SK-N-SH (cell line): ENCODE measurements around the gene TMC1. TPM values are rescaled to one million over a fixed set of nuclear protein-coding genes. Genes with fewer than 3 reads are reported as not detected.

Experiments
- CTCF ChIA-PET: fragments of 300-600, 350-600 bp; formaldehyde crosslinking; extraction: SDS; loops from one replicate; lab custom pipeline; 2021; lab: Yijun Ruan, JAX
- POLR2A ChIA-PET: fragments of 350-600 bp; sonication (Branson Sonifier 250); formaldehyde crosslinking; extraction: SDS; loops from one replicate; lab custom pipeline; 2020; ENCODE audit warnings: antibody characterized with exemption, inconsistent platforms; lab: Yijun Ruan, JAX
- DNase-seq: peaks from one replicate; pipeline ENCODE4 v3.0.0; 2012
- H2AFZ ChIP-seq: fragments of 200-600 bp; sonication (generic); 2 replicates; pipeline ENCODE4 v1.8.1; 2016; ENCODE audit warnings: antibody characterized with exemption, mild to moderate bottlenecking, low read depth
- H3F3A ChIP-seq: fragments of 200-600 bp; sonication (generic); replicated peaks from 2 replicates; pipeline ENCODE3; 2016; ENCODE audit warnings: antibody characterized with exemption, mild to moderate bottlenecking; ENCODE audit not compliant: insufficient read depth
- H3K27ac ChIP-seq, 2 experiments: fragments of 200-500 bp in 1 of 2; fragments of 200-600 bp in 1 of 2; sonication (Bioruptor generic) in 1 of 2; sonication (generic), shearing (Covaris generic) in 1 of 2; 2 replicates each; pipeline versions ENCODE4 v1.5.1 to v1.6.1; 2014 to 2016; ENCODE audit warnings: low read depth in 2 of 2, inconsistent platforms in 1 of 2, low read length in 1 of 2, mild to moderate bottlenecking in 1 of 2, mixed read lengths in 1 of 2
- H3K27me3 ChIP-seq: fragments of 200-600 bp; sonication (generic), shearing (Covaris generic); 2 replicates; pipeline ENCODE4 v1.6.1; 2016; ENCODE audit warnings: mixed run types; ENCODE audit not compliant: insufficient read depth
- H3K36me3 ChIP-seq, 2 experiments: fragments of 200-500 bp in 1 of 2; fragments of 200-600 bp in 1 of 2; sonication (Bioruptor generic) in 1 of 2; sonication (generic) in 1 of 2; replicated peaks in 1 of 2; 2 replicates each; pipeline versions ENCODE3 to v1.5.1; 2014 to 2016; ENCODE audit warnings: low read length in 1 of 2, mild to moderate bottlenecking in 1 of 2; ENCODE audit not compliant: insufficient read depth in 2 of 2, control insufficient read depth in 1 of 2
- H3K4me1 ChIP-seq, 2 experiments: fragments of 200-500 bp in 1 of 2; fragments of 200-600 bp in 1 of 2; sonication (Bioruptor generic) in 1 of 2; sonication (generic), shearing (Covaris generic) in 1 of 2; 2 replicates each; pipeline versions ENCODE4 v1.5.1 to v1.6.1; 2014 to 2016; ENCODE audit warnings: low read depth in 1 of 2, low read length in 1 of 2, mixed run types in 1 of 2; ENCODE audit not compliant: insufficient read depth in 2 of 2, control insufficient read depth in 1 of 2
- H3K4me2 ChIP-seq: fragments of 200-600 bp; sonication (generic), shearing (Covaris generic); 2 replicates; pipeline ENCODE4 v1.6.1; 2017; ENCODE audit warnings: mixed run types
- H3K4me3 ChIP-seq, 2 experiments: fragments of 200-500 bp in 1 of 2; fragments of 200-600 bp in 1 of 2; sonication (Bioruptor generic) in 1 of 2; sonication (generic), shearing (Covaris generic) in 1 of 2; 2 replicates each; pipeline versions ENCODE4 v1.5.1 to v1.8.1; 2014 to 2016; ENCODE audit warnings: low read depth in 2 of 2, inconsistent platforms in 1 of 2, low read length in 1 of 2, mild to moderate bottlenecking in 1 of 2, mixed read lengths in 1 of 2, moderate library complexity in 1 of 2
- H3K79me2 ChIP-seq: fragments of 200-600 bp; sonication (generic); 2 replicates; pipeline ENCODE4 v1.8.1; 2017; ENCODE audit warnings: mild to moderate bottlenecking; ENCODE audit not compliant: insufficient read depth
- H3K9ac ChIP-seq: fragments of 200-600 bp; sonication (generic); 2 replicates; pipeline ENCODE4 v1.6.1; 2017; ENCODE audit warnings: mixed run types
- H3K9me2 ChIP-seq: fragments of 200-600 bp; sonication (generic); 2 replicates; pipeline ENCODE4 v1.6.1; 2017; ENCODE audit warnings: mixed run types
- H3K9me3 ChIP-seq: fragments of 200-600 bp; sonication (generic); 2 replicates; pipeline ENCODE4 v1.6.1; 2017; ENCODE audit warnings: mixed run types, mild to moderate bottlenecking, moderate library complexity
- H4K20me1 ChIP-seq: fragments of 200-600 bp; sonication (generic); 2 replicates; pipeline ENCODE4 v1.6.1; 2017; ENCODE audit warnings: mild to moderate bottlenecking, mixed run types; ENCODE audit not compliant: insufficient read depth
- CTCF ChIP-seq: fragments of 200-600 bp; sonication (generic); IDR thresholded peaks from 2 replicates; pipeline ENCODE4 v1.6.1; 2017; ENCODE audit warnings: antibody characterized with exemption, mild to moderate bottlenecking, moderate library complexity
- FOXJ3 ChIP-seq: sonication (generic); formaldehyde crosslinking; IDR thresholded peaks from 2 replicates; pipeline ENCODE4 v1.5.1; 2020; ENCODE audit warnings: mild to moderate bottlenecking, missing genetic modification reagents
- GABPA ChIP-seq: IDR thresholded peaks from 2 replicates; pipeline ENCODE4 v1.4.0; 2012; ENCODE audit warnings: low read depth, mild to moderate bottlenecking
- GATA2 ChIP-seq: sonication (generic); formaldehyde crosslinking; IDR thresholded peaks from 2 replicates; pipeline ENCODE4 v1.5.0; 2020; ENCODE audit warnings: mild to moderate bottlenecking, missing genetic modification reagents
- MAX ChIP-seq: IDR thresholded peaks from 2 replicates; pipeline ENCODE4 v1.4.0; 2012; ENCODE audit warnings: low read depth
- NFIC ChIP-seq: IDR thresholded peaks from 2 replicates; pipeline ENCODE4 v1.4.0; 2012; ENCODE audit warnings: borderline replicate concordance
- RAD21 ChIP-seq: IDR thresholded peaks from 2 replicates; pipeline ENCODE4 v1.6.1; 2012; ENCODE audit warnings: mild to moderate bottlenecking, low read length
- REST ChIP-seq: IDR thresholded peaks from 2 replicates; pipeline ENCODE4 v1.6.1; 2012; ENCODE audit warnings: mild to moderate bottlenecking, low read depth, low read length, moderate library complexity
- RXRA ChIP-seq: IDR thresholded peaks from 2 replicates; pipeline ENCODE4 v1.4.0; 2012; ENCODE audit warnings: low read depth, mild to moderate bottlenecking, borderline replicate concordance
- SMC3 ChIP-seq: IDR thresholded peaks from 2 replicates; pipeline ENCODE4 v1.6.1; 2012; ENCODE audit warnings: low read depth, low read length, improper control_type of control experiment
- TAF1 ChIP-seq: IDR thresholded peaks from 2 replicates; pipeline ENCODE4 v1.6.1; 2012; ENCODE audit warnings: low read depth, mild to moderate bottlenecking, low read length, moderate library complexity, borderline replicate concordance
- USF1 ChIP-seq: IDR thresholded peaks from 2 replicates; pipeline ENCODE4 v1.4.0; 2012; ENCODE audit warnings: low read depth, borderline replicate concordance
- USF2 ChIP-seq: fragments of 150-350 bp; IDR thresholded peaks from 2 replicates; pipeline ENCODE4 v1.6.1; 2017; ENCODE audit warnings: antibody characterized with exemption, low read length, low read depth, borderline replicate concordance
- YY1 ChIP-seq: IDR thresholded peaks from 2 replicates; pipeline ENCODE4 v1.4.0; 2012; ENCODE audit warnings: low read depth, mild to moderate bottlenecking
- ZBTB33 ChIP-seq: IDR thresholded peaks from 2 replicates; pipeline ENCODE4 v1.4.0; 2012; ENCODE audit warnings: low read depth, borderline replicate concordance
- WGBS: methylation state at CpG from one replicate; pipeline ENCODE4 v1.1.6; 2017; ENCODE audit warnings: low lambda C conversion rate; 5-methylcytosine and 5-hydroxymethylcytosine counted together
- polyA plus RNA-seq, 3 experiments: library from polyadenylated mRNA; depleted of rRNA; stranded (reverse); fragments of >200 nt; gene quantifications; 2 replicates each; pipeline ENCODE4 v1.2.3, GENCODE V29; 2012

Gene TMC1
- polyA plus RNA-seq, 1 of the 3 experiments (the other 2 are of a cell fraction) = not detected

- WGBS = 49% methylated on average over 3 of the region's 3 CpGs
- Histone ChIP-seq H3K9me2 (no peaks in the 10 kb centered on the region), H3K36me3 (no peaks in the 10 kb centered on the region), H3K9me3 (no peaks in the 10 kb centered on the region), H3K4me1 (no peaks in the 10 kb centered on the region; a peak in 2 of 4 replicates), H3K4me2 (no peak overlapping the region), H3K79me2 (no peaks in the 10 kb centered on the region), H3K9ac (no peak overlapping the region), H3K27ac (no peak overlapping the region), H3F3A (no peaks in the 10 kb centered on the region), H3K4me3 (no peak overlapping the region), H2AFZ (no peak overlapping the region), H4K20me1 (no peaks in the 10 kb centered on the region), H3K27me3 (peaks cover 8% of the 10 kb centered on the region; the same call in 1 of the 2 replicates)
- DNase-seq = no peak
- CTCF ChIA-PET = interaction anchor here (1.1 to 3.1 kb wide), 5 partner anchors 10 to 319 kb away, joined by 6 to 13 read pairs (median 9); no protein-coding TSS in a partner anchor
- POLR2A ChIA-PET = no interaction called here
- TF ChIP-seq GABPA (no peak), FOXJ3 (CRISPR knock-in tag) (no peak)
Observed at GRCh38 chr9:72590824-72591223, 69.4 kb downstream of the TMC1 start.

GRCh38 chr9:72592502-72593403 lies 71.3 kb downstream of the TMC1 start:
- 10% methylated on average over 5 of the region's 5 CpGs for WGBS
- H3K4me1 ChIP-seq = no peaks in the 10 kb centered on the region; a peak in 1 of 4 replicates
- H3F3A ChIP-seq = no peaks in the 10 kb centered on the region
- POLR2A ChIA-PET = no interaction called here
- H3K4me3 ChIP-seq = no peak overlapping the region; a peak in 1 of 4 replicates
- no peak overlapping the region for H3K27ac ChIP-seq
- DNase-seq = peak; percentile 50
- no peaks in the 10 kb centered on the region for H3K79me2 ChIP-seq
- H3K27me3 ChIP-seq = peaks cover 8% of the 10 kb centered on the region; the same call in 1 of the 2 replicates
- H3K9ac ChIP-seq = no peak overlapping the region
- no peak overlapping the region for H3K4me2 ChIP-seq
- H3K9me3 ChIP-seq = no peaks in the 10 kb centered on the region
- no peak for TF ChIP-seq USF1
- TF ChIP-seq YY1 = no peak
- no peak for TF ChIP-seq USF2
- no peak for TF ChIP-seq MAX
- TF ChIP-seq GABPA = no peak
- no peak for TF ChIP-seq ZBTB33
- TF ChIP-seq GATA2 = no peak
- TF ChIP-seq RAD21 = peak; percentile 72
- no peak for TF ChIP-seq REST
- TF ChIP-seq SMC3 = peak; percentile 81
- no peak for TF ChIP-seq TAF1
- peak; percentile 90 for TF ChIP-seq CTCF
- TF ChIP-seq RXRA = no peak
- no peak for TF ChIP-seq NFIC
- no peaks in the 10 kb centered on the region for H3K36me3 ChIP-seq
- H4K20me1 ChIP-seq = no peaks in the 10 kb centered on the region
- CTCF ChIA-PET = interaction anchor here (0.6 to 2.2 kb wide), 17 partner anchors 8 to 312 kb away, joined by 3 to 21 read pairs (median 3); no protein-coding TSS in a partner anchor
- no peak overlapping the region for H2AFZ ChIP-seq
- no peaks in the 10 kb centered on the region for H3K9me2 ChIP-seq
